Cardiac fibroblast (primary cell): ENCODE measurements around the gene ACE2.

ENCODE experiments used
- DNase-seq, 2 donors: peaks; one replicate each; pipeline versions ENCODE4 v3.0.0 to v3.0.0-alpha.2; 2010; ENCODE audit warnings: low read depth in 2 of 2
- H3K4me3 ChIP-seq, 2 donors: replicated peaks in 1 of 2; 1 replicate in 1 of 2; 2 replicates in 1 of 2; pipeline ENCODE4 v1.5.1; 2011; ENCODE audit warnings: low read depth in 2 of 2, low read length in 2 of 2, mild to moderate bottlenecking in 2 of 2, moderate library complexity in 1 of 2
- CTCF ChIP-seq: IDR thresholded peaks from one replicate; pipeline ENCODE4 v1.5.1; 2011; ENCODE audit warnings: low read depth, mild to moderate bottlenecking, low read length, inconsistent platforms

ACE2 gene

GRCh38 chrX:15566244-15566643 lies 34.5 kb downstream of the ACE2 start:
- TF ChIP-seq CTCF: peak; percentile 9
- DNase-seq: no peak
- H3K4me3 ChIP-seq: no peak overlapping the region

GRCh38 chrX:15564981-15565579 lies 35.7 kb downstream of the ACE2 start:
- peak; percentile 78 to 88 for DNase-seq
- H3K4me3 ChIP-seq: no peak overlapping the region
- TF ChIP-seq CTCF: peak; percentile 64

GRCh38 chrX:15563056-15563455 lies 37.7 kb downstream of the ACE2 start:
- H3K4me3 ChIP-seq: no peak overlapping the region
- no peak for TF ChIP-seq CTCF
- no peak for DNase-seq

- no peak for TF ChIP-seq CTCF
- no peak for DNase-seq
- no peak overlapping the region for H3K4me3 ChIP-seq
These were observed 39.8 kb downstream of the ACE2 start for GRCh38 chrX:15560924-15561323.

- no peak overlapping the region for H3K4me3 ChIP-seq
- TF ChIP-seq CTCF: no peak
- no peak for DNase-seq
These were observed 41.5 kb downstream of the ACE2 start for GRCh38 chrX:15559227-15559626.

- no peak for TF ChIP-seq CTCF
These were observed 51.4 kb downstream of the ACE2 start for GRCh38 chrX:15549189-15550012.

More at GRCh38 chrX:15549189-15550012, 51.4 kb downstream of the ACE2 start:
- DNase-seq: no peak
- H3K4me3 ChIP-seq: no peak overlapping the region
